ENCODE results near the gene C19orf38.

C19orf38 gene

DNA sequence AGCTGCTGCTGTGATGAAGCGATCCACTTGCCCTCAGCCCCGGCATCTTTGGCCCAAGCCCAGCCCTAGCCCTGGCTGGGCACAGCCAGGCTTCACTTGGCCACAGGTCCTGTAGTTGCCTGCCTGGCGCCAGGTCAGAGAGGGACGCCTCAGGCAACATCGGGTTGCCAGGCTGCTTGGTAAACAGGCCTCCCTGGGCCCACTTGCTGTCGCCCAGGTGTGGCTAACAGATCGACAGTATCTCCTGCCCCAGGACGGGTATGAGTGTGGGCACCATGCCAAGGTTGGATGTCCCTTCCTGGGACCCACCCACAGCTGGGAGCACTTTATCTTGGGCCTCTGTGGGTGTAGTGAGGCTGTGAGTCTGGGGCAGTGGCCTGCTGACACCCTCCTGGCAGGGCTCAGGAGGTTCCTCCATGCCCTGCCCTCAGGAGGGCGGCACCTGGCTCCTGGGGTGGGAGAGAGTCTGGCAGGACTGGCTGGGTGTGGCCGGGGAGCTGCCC, 51.0 kb downstream of the C19orf38 start:
- DNase-seq, result peak in 23 of 58 donors; percentile 5 to 54 (median 25)

GRCh38 chr19:10907925-10908324, 59.7 kb downstream of the C19orf38 start:
- DNase-seq, result no peak

GRCh38 chr19:10908380-10908960, 60.3 kb downstream of the C19orf38 start:
- DNase-seq, result no peak

DNA sequence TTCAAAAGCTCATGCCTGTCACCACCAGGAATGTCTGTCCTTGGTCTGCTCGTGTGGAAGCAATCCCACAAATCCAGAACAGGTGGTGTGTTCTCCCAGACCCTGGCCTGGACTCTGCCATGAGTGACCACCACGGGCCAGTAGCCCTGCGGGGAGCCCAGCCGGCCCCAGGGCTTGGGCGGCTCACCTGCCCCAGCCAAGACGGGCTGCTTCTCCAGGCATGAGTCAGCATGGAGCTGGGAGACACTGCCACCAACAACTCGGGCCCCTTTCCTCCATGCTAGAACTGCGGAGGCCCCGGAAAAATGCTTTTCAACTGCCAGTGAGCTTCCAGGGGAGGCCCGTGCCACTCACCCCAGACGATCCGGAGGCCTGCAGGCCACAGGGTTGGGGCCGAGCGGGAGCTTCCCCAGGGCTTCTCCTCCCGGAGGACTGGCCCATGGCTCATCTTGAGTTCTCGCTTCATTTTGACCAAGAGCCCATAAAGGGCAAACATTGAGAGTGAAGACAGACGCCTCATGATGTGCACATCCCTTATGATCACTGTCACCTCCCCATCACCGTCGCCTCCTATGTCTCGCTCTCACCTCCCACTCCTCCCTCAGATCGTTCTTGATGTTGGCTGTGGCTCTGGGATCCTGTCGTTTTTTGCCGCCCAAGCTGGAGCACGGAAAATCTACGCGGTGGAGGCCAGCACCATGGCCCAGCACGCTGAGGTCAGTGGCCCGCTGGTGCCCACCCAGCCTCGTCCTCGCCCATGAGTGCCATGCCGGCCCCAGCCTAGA, 63.6 kb downstream of the C19orf38 start:
- no peak for DNase-seq

DNA sequence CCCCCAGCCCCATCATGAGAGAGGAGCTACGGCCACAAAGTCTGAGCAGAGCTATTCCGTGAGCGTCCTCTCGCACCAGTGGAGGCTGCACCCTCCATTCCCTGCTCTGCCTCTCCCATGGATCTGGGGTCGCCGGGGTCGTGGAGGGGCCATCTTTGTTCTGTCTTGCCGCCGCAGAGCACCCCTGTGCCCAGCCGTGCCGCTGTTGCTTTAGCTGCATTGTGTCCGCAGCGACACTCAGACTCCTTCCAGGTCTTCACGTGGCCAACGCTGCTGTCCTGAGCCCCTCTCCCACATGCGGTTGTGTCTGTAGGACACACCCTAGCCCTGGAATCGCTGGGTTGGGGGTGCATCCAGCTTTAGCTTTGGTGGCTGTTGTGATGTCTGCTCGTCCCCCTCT, 64.4 kb downstream of the C19orf38 start:
- DNase-seq, result no peak

DNA sequence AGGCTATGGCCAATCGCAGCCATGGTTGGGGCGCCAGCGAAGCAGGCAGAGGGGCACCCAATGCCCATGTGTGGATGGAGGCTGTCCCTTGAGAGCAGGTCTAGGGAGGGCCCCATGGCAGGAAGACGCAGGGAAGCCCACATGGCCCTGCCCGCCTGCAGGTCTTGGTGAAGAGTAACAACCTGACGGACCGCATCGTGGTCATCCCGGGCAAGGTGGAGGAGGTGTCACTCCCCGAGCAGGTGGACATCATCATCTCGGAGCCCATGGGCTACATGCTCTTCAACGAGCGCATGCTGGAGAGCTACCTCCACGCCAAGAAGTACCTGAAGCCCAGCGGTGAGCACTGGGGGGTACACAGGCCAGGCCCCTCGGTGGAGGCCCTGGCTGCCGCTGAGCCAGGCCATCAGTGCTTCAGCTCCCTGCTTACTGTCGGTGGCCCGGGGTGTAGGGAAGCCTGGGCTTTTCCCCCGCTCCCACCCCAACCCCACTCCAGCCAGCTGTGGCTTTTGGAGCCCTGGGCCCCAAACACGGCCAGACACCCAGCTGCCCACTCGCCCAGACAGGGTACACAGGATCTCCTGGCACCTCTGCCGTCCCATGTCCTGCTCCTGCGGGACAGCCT, 65.6 kb downstream of the C19orf38 start:
- DNase-seq, result no peak

GRCh38 chr19:10915130-10916091, 67.2 kb downstream of the C19orf38 start:
- no peak for DNase-seq

DNA sequence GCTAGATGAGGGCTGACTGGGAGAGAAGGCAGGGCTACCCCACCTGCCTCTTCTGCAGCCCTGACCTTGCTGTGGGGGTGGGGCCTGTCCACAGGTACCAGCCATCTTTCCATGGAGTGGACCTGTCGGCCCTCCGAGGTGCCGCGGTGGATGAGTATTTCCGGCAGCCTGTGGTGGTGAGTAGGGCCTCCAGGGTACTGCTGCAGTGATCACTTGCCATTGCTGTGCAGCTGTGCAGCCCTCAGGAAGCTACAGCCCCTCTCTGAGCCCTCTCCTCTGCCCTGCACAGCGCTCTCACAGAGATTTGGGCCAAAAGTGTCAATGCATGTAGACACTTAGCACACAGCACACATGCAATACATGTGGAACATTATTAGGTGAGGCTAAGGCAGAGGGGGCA, 68.4 kb downstream of the C19orf38 start:
- no peak for DNase-seq

- no peak for DNase-seq
These were observed 70.1 kb downstream of the C19orf38 start for GRCh38 chr19:10918359-10918758.
